Measurements from ENCODE around the gene MAP4K3. TPM values are rescaled to one million over a fixed set of nuclear protein-coding genes. Genes with fewer than 3 reads are reported as not detected.
"Not testable (repeated sequence)": the region's sequence is repeated elsewhere in the genome, so short reads cannot be mapped to it uniquely, and the experiment has no call there.

Gene MAP4K3
- total RNA-seq, 1 experiment from 2014 or later = 50.5 TPM

GRCh38 chr2:39409697-39410389, 27.2 kb downstream of the MAP4K3 start:
- DNase-seq (ENCODE audit: low spot score) = no peak

DNA sequence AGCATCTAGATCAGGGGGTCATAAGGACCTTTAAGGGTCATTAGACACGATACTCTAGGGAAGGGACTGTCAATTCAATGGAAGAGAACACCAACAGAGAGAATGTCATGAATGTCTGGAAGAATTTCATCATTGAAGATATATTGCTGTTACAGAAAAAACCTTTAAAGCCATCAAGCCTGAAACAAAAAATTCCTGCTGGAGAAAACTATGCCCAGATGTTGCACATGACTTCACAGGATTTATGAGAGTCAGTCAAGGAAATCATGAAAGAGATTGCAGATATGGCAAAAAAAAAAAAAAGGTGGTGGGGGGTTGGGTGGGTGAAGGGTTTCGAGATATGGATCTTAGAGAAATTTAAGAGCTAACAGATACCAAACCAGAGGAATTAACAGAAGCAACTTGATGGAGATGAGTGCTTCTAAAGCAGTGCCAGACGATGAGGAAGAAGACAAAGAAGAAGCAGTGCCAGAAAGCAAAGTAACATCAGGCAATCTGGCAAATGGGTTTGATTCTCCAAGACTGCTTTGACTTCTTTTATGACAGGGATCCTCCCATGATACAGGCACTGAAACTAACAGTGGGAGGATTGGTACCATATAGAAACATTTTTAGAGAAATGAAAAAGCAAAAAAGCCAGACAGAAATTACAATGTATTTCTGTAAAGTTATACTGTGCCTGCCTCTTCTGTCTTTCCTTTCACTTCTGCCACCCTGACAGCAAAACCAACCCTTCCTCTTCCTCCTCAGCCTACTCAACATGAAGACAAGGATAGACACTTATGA, 28.5 kb downstream of the MAP4K3 start:
- no peak for DNase-seq (ENCODE audit: low spot score)

DNA sequence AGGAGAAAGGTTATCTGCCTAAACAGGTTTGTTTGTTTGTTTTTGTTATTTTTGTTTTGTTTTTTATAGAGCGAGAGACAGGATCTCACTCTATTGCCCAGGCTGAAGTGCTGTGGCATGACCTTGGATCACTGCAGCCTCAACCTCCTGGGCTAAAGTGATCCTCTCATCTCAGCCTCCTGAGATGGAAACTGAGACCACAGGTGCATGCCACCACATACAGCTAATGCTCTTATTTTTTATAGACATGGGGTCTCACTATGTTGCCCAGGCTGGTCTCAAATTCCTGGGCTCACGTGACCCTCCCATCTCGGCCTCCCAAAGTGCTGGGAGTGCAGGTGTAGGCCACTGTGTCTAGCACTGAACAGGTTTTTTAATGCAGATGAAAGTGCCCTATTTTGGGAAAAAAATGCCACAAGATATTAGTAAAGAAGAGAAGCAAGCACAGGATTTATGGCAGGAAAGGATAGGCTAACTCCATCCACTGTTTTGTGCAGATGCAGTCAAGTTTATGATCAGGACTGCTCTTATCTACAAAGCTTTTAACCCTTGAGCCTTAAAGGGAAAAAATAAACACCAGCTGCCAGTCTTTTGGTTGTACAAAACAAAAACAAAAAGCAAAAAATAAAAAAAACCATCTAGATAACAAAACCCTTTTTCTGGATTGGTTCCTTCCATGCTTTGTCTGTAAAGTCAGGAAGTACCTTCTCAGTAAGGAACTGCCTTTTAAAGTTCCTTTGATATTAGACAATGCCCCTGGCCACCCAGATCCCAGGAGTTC, 29.4 kb downstream of the MAP4K3 start:
- DNase-seq (ENCODE audit: low spot score) = no peak

GRCh38 chr2:39405364-39405763, 31.7 kb downstream of the MAP4K3 start:
- no peak for DNase-seq (ENCODE audit: low spot score)

- no peak for DNase-seq (ENCODE audit: low spot score)
These were observed 33.8 kb downstream of the MAP4K3 start for GRCh38 chr2:39403311-39403710.

- DNase-seq (ENCODE audit: low spot score) = no peak
These were observed 35.8 kb downstream of the MAP4K3 start for GRCh38 chr2:39401319-39401718.

- no peak for DNase-seq (ENCODE audit: low spot score)
These were observed 37.5 kb downstream of the MAP4K3 start for GRCh38 chr2:39399570-39399969.

- DNase-seq (ENCODE audit: low spot score) = no peak
These were observed 41.8 kb downstream of the MAP4K3 start for GRCh38 chr2:39395313-39395712.

GRCh38 chr2:39394516-39394961, 42.5 kb downstream of the MAP4K3 start:
- no peak for DNase-seq (ENCODE audit: low spot score)

GRCh38 chr2:39392672-39393071, 44.4 kb downstream of the MAP4K3 start:
- no peak for DNase-seq (ENCODE audit: low spot score)

DNA sequence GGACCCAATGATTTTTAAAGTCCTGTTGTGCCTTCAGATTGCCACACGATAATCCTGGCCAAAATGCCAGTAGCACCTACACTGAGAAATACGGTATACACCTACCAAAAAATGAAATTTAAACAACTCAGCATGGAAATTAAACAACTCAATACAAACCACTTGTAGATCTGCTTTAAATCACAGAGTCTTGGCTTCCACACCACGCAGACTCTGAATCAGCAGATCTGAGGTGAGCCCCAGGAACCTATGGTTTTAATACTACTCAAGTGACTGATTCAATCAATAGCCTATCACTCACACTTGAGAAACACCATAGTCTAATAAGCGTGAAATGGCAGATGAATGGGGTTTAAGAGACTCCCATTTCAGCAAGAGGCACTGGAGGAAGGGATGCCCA, 46.9 kb downstream of the MAP4K3 start:
- DNase-seq (ENCODE audit: low spot score) = no peak

DNA sequence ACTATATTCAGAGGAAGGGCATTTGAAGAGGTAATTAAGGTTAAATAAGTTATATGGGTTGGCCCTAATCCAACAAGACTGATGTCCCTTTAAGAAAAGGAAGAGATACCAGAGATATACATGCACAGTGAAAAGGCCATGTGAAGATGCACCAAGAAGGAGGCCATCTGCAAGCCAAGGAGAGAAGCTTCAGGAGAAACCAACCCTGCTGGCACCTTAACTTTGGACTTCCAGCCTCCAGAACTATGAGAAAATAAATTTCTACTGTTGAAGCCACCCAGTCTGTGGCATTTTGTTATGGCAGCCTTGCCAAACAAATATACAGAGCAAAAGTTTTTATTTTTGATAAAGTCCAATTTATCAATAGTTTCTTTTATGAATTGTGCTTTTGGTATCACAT, 51.0 kb downstream of the MAP4K3 start:
- DNase-seq (ENCODE audit: low spot score) = no peak

GRCh38 chr2:39385172-39385571, 51.9 kb downstream of the MAP4K3 start:
- DNase-seq (ENCODE audit: low spot score) = no peak

- not testable (repeated sequence) for DNase-seq (ENCODE audit: low spot score)
These were observed 53.0 kb downstream of the MAP4K3 start for GRCh38 chr2:39384071-39384470.

DNA sequence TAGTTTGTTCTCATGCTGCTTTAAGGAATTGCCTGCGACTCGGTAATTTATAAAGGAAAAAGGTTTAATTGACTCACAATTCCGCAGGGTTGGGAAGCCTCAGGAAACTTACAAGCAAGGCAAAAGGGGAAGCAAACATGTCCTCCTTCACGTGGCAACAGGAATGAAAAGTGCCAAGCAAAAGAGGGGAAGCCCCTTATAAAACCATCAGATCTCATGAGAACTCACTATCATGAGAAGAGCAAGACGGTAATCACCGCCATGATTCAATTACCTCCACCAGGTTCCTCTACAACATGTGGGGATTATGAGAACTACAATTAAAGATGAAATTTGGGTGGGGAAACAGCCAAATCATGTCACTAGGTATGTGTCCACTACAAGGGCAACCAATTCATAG, 53.9 kb downstream of the MAP4K3 start:
- DNase-seq (ENCODE audit: low spot score) = no peak

DNA sequence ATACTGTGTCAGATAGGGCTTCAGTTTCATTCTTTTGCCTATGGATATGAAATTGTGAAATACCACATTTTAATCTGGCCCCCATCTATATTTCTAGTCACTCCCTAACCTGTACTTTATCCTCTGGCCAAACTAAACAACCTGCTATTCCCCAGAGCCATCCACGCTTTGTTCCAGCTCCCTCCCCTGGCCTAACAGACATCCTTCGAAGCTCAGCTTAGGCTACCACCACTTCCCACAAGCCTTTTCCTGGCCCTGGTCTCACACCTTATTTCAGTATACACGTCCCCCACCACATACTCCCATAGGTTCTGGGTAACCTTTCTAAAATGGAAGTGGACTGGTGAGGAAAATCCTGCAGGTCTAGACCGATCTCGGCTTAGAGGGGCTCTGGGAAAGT, 55.4 kb downstream of the MAP4K3 start:
- DNase-seq (ENCODE audit: low spot score) = no peak

GRCh38 chr2:39380525-39381150, 56.4 kb downstream of the MAP4K3 start:
- DNase-seq (ENCODE audit: low spot score) = no peak

- peak; percentile 63 for DNase-seq (ENCODE audit: low spot score)
These were observed 57.2 kb downstream of the MAP4K3 start for GRCh38 chr2:39379643-39380524.

GRCh38 chr2:39378968-39379367, 58.1 kb downstream of the MAP4K3 start:
- no peak for DNase-seq (ENCODE audit: low spot score)

DNA sequence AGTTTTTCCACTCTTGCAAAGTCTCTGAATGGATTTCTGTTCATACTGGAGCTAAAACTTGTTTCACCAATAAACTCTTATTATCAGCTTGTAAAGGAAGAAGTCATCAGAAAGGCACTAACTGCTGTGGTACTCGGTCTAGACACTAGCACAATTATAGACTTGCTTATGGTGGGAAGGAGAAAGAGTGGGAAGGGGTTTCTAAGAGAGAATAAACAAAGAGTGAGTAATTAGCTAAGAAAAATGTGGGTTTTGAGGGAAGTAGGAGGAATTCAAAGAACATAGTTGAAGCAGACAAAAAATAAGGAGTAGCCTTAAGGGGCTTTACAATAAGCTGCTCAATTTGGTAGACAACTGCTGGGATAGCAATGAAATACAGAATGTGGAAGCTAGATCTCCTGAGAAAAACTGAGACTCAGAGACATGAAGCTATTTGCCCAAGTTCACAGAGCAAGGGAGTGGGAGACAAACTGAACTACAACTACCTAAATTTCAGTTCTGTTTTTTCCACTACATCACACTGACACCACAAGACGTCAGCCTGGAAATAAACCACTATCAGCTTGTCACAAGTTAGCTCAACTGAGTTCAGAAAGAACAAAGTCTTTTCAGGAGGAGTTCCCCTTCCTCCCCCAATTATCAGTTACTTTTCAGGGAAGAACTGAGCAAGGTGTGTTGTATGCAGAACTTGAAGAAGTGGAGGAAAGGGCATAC, 59.7 kb downstream of the MAP4K3 start:
- DNase-seq (ENCODE audit: low spot score) = no peak
